ENCODE results near the gene NXN.
"Not testable (repeated sequence)": the region's sequence is repeated elsewhere in the genome, so short reads cannot be mapped to it uniquely, and the experiment has no call there.

NXN gene

GRCh38 chr17:978103-979093, 1.2 kb downstream of the NXN start:
- DNase-seq: no peak

GRCh38 chr17:977166-977565, 2.4 kb downstream of the NXN start:
- DNase-seq: no peak

GRCh38 chr17:976312-976711, 3.3 kb downstream of the NXN start:
- no peak for DNase-seq

DNA sequence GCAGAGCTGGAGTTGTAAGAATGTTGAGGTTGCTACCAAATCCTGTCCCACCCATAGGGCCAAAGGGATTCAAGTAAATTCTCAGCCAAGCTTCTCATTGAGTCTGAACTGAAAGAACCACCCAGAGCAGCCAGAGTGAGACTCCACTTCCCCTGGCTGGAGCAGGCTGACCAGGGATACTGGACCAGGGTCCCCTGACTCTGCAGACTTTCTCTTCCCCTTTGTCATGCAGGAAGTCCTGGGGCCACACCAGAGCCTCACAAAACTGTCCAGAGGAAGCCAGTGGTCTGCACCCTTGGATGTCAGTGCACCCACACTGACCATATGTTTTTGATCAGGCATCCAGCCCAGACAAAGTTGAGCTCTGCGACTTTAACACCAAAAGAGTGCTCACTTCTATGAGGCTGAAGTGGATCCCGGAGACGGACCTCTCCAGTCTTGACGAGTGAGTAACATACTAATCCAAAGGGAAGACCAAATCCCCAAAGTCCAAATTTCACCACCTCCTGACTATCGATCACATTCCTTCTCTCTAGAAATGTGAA, 4.1 kb downstream of the NXN start:
- no peak for DNase-seq

DNA sequence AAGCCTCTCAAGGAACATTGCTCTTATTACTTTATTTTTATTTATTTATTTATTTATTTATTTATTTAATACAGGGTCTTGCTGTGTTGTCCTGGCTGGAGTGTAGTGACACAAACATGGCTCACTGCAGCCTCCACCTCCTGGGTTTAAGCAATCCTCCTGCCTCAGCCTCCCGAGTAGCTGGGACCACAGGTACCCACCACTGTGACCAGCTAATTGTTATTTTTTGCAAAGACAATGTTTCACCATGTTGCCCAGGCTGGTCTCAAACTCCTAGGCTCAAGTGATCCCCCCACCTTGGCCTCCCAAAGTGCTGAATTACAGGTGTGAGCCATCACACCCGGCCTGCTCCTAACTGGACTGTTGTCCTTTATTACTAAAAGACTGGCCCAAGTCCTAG, 4.8 kb downstream of the NXN start:
- not testable (repeated sequence) for DNase-seq

DNA sequence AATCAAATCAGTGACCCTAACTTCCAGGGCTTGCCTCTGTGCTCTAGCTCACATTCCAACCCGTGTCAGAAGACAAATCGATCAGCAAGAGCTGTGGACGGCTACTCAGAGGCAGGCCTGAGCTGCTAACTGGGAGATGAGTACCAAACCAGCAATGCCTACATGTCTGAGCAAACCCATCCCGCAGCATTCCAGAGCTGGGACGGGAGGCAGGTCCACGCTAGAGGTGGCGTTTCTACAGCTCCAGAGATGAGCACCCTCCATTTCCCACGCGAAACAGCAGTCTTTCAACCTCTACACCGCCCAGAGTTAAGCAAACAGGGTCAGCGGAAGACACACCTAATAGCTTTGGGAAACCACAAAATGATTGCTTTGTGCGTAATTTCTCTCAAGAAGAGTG, 6.5 kb downstream of the NXN start:
- no peak for DNase-seq

GRCh38 chr17:971861-972260, 7.7 kb downstream of the NXN start:
- DNase-seq: not testable (repeated sequence)

DNA sequence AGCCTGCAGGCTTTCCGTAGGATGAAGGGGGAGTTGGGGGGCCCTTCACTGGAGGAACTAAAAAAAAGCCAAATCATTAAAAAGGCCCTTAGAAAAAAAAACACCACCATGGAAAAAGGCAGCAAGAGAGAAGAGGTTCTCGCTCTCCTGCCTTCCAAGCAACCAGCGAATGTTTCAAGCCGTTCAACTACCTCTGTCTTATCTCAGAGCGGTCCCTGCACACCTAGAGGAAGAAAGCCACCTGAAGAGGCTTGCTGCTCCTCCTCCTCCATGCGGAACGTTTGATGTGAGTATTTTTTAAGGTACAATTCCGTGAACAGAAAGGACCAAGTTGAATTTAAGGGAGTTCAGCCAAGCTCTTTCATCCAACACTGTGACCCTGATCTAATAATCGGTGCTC, 9.2 kb downstream of the NXN start:
- no peak for DNase-seq

GRCh38 chr17:969811-970355, 9.7 kb downstream of the NXN start:
- no peak for DNase-seq

DNA sequence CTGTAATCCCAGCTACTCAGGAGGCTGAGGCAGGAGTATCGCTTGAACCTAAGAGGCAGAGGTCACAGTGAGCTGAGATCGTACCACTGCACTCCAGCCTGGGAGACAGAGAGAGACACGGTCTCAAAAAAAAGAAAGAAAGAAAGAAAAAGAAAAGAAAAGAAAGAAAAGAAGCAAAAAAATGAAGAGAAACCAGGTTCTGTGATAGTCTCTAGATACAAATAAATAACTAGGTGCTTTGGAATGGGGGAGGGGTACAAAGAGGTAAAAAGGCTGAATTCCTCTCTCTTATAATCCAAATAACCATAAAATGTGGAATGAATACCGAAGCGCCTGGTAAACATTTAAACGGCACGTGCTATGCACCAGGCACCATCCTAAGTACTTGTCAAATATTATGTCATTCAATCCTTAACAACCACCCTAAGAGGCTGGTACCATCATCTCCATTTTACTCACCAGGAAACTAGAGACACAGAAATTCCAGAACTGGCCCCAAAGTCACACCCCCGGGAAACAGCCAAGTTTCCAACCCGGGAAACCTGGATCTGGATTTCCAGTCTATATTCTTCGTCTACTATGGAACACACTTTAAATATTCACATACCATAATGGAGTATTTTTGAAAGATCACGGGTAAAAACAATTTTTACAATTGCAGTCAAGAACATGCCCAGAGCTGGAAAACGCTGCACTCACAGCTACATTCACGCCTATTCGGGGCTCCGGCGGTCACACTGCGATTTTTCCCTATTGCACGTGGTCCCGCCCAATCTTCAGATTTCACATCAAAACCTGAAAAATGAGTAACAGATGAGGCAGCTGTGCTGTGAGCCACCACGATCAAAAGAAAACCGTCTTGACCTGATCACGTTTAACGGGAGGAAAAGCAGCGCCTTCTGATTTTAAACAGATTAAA, 10.5 kb downstream of the NXN start:
- DNase-seq: no peak

GRCh38 chr17:967122-967521, 12.5 kb downstream of the NXN start:
- no peak for DNase-seq

- no peak for DNase-seq
Observed at GRCh38 chr17:965311-965989, 14.1 kb downstream of the NXN start.

DNA sequence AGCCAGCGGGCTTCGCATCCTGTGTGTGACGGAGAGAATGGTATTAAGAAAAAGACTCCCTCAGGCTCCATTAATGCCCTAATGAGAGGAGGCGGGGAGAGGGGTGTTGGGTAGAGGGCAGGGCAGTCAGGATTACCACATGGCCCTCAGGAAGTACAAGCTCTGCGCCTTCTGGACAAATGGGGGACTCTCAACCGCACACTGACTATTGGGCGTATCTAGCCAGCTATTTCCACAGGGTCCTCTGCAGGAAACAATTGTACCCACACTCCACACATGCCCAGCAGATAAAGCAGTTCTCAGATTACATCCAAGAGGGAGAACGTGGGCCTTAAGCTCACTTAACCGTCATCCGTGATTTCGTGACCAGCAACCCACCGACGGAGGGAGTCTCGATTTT, 14.7 kb downstream of the NXN start:
- no peak for DNase-seq

DNA sequence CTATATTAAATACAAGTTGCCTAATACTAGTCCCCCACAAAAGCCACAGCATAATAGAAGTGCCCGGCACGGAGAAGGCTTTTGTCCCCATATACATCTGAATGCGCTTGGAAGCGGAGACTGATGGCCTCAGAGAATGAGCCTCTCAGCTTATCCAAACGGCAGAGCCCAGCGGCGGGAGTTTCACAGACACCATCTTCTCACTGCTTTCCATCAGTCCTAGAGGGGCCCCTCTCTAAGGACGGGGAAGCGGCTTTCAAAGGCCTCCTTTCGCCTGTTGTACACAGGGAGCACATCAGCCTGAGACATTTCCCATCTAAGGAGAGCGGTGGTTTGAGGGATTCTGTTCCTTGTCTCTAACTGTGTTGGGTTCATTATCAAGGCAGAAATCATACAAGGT, 16.9 kb downstream of the NXN start:
- DNase-seq: no peak

- no peak for DNase-seq
Observed at GRCh38 chr17:962166-962565, 17.4 kb downstream of the NXN start.

DNA sequence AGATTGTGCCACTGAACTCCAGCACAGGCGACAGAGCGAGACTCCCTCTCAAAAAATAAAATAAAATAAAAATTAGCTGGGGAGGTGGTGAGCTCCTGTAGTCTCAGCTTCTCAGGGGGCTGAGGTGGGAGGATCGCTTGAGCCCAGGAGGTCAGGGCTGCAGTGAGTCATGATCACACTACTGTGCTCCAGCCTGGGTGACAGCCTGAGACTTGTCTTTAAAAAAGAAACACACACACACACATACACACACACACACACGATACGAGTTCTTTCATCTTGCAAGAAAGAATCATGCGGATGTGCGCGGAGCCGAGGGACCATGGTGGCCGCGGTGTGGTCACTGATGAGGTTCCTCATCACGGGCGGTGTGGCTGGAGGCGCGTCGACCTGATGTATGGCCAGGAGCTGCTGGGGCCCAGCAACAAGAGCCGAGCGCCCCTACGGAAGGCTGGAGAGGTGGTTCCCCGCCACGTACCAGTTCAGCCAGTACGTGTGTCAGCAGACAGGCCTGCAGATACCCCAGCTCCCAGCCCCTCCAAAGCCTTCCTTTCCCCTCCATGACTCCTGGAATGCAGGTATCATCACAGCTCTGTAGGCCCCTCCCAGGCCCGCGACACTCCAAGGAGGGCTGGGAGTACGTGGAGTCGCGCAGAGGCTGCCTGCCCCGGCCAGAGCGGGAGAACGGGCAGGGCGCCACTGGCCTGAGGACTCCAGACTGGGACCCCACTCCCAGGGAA, 20.7 kb downstream of the NXN start:
- no peak for DNase-seq

GRCh38 chr17:957856-958421, 21.6 kb downstream of the NXN start:
- no peak for DNase-seq

DNA sequence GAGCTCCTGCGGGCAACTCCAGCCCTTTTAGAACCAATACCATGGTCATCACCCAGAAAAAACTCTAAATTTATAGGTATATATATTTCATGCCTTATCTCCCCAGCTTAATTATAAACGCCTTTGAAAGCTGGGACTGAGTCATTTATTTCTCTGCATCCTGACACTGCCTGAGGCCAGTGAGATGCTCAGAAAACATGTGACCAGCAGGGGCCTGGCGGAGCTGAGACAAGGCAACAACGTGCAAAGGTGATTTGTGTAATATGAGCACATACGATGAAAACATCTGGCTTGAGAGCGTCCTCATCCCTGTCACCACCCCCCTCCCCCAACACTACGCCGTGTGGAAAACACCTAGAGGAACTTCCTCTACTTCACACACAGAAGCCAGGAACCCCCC, 22.7 kb downstream of the NXN start:
- DNase-seq: no peak

GRCh38 chr17:954431-955164, 25.0 kb downstream of the NXN start:
- no peak for DNase-seq

DNA sequence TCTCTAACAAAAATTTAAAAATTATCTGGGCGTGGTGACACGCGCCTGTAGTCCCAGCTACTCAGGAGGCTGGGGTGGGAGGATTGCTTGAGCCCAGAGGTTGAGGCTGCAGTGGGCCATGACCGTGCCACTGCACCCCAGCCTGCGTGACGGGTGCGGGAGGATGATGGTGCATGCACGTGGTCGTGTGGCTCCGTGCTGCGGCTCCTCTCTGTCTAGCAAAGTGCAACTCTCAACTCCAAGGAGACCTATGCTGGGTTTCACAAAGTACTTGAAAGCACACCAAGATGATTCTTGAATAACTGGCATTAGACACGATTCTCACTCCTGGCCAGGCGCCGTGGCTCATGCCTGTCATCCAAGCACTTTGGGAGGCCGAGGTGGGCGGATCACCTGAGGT, 25.8 kb downstream of the NXN start:
- no peak for DNase-seq

DNA sequence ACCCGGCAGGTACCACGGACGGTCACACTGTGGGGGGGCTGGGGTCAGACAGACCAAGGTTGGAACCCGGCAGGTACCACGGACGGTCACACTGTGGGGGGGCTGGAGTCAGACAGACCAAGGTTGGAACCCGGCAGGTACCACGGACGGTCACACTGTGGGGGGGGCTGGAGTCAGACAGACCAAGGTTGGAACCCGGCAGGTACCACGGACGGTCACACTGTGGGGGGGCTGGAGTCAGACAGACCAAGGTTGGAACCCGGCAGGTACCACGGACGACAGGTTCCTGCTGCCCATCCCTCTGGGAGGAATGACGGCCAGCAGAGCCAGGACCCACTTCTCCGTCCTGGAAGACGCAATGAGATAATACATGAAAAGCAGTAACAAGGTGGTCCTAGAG, 27.0 kb downstream of the NXN start:
- DNase-seq: not testable (repeated sequence)
